Neural progenitor cell (in vitro differentiated cells): ENCODE data around the gene DDX10.

Experiments used
- EZH2 ChIP-seq: fragments of 200-600 bp; sonication (generic); IDR thresholded peaks from 2 replicates; pipeline ENCODE4 v1.6.1; 2017; ENCODE audit warnings: antibody characterized with exemption, mild to moderate bottlenecking, moderate library complexity
- TF ChIP-seq, protein P1 (sequence below): fragments of 200-600 bp; sonication (generic); IDR thresholded peaks from 2 replicates; pipeline ENCODE4 v1.5.1; 2017; ENCODE audit warnings: antibody characterized with exemption, mild to moderate bottlenecking

GRCh38 chr11:108934289-108934688 is 269.4 kb downstream of the DDX10 start:
- TF ChIP-seq, protein P1, sequence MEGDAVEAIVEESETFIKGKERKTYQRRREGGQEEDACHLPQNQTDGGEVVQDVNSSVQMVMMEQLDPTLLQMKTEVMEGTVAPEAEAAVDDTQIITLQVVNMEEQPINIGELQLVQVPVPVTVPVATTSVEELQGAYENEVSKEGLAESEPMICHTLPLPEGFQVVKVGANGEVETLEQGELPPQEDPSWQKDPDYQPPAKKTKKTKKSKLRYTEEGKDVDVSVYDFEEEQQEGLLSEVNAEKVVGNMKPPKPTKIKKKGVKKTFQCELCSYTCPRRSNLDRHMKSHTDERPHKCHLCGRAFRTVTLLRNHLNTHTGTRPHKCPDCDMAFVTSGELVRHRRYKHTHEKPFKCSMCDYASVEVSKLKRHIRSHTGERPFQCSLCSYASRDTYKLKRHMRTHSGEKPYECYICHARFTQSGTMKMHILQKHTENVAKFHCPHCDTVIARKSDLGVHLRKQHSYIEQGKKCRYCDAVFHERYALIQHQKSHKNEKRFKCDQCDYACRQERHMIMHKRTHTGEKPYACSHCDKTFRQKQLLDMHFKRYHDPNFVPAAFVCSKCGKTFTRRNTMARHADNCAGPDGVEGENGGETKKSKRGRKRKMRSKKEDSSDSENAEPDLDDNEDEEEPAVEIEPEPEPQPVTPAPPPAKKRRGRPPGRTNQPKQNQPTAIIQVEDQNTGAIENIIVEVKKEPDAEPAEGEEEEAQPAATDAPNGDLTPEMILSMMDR, result no peak
- no peak for TF ChIP-seq EZH2
